ENCODE measurements around the gene AIG1. TPM values are rescaled to one million over a fixed set of nuclear protein-coding genes. Genes with fewer than 3 reads are reported as not detected.
"Not testable (repeated sequence)": the region's sequence is repeated elsewhere in the genome, so short reads cannot be mapped to it uniquely, and the experiment has no call there.

AIG1 gene
- total RNA-seq, 1 donor from 2014 or later: 15.7 TPM

GRCh38 chr6:143325379-143326140 lies 264.9 kb downstream of the AIG1 start:
- DNase-seq (ENCODE audit: low read depth in 2 of 2): peak; percentile 15 to 78

GRCh38 chr6:143328876-143329275 lies 268.2 kb downstream of the AIG1 start:
- DNase-seq (ENCODE audit: low read depth in 2 of 2): peak in 1 of 2 donors; percentile 47

GRCh38 chr6:143329323-143329722 lies 268.6 kb downstream of the AIG1 start:
- DNase-seq (ENCODE audit: low read depth in 2 of 2): no peak

- DNase-seq (ENCODE audit: low read depth in 2 of 2): no peak
Measured at GRCh38 chr6:143331362-143331761, 270.7 kb downstream of the AIG1 start.

GRCh38 chr6:143332153-143332845 lies 271.6 kb downstream of the AIG1 start:
- DNase-seq (ENCODE audit: low read depth in 2 of 2): no peak

GRCh38 chr6:143333081-143333480 lies 272.4 kb downstream of the AIG1 start:
- no peak for DNase-seq (ENCODE audit: low read depth in 2 of 2)

- DNase-seq (ENCODE audit: low read depth in 2 of 2): no peak
Measured at GRCh38 chr6:143333749-143334520, 273.2 kb downstream of the AIG1 start.

- no peak for DNase-seq (ENCODE audit: low read depth in 2 of 2)
Measured at GRCh38 chr6:143335865-143336264, 275.2 kb downstream of the AIG1 start.

- DNase-seq (ENCODE audit: low read depth in 2 of 2): peak in 1 of 2 donors; percentile 52
Measured at GRCh38 chr6:143336446-143337152, 275.9 kb downstream of the AIG1 start.

GRCh38 chr6:143337201-143337949 lies 276.7 kb downstream of the AIG1 start:
- DNase-seq (ENCODE audit: low read depth in 2 of 2): peak; percentile 52 to 56

GRCh38 chr6:143339223-143339622 lies 278.5 kb downstream of the AIG1 start:
- no peak for DNase-seq (ENCODE audit: low read depth in 2 of 2)

- DNase-seq (ENCODE audit: low read depth in 2 of 2): not testable (repeated sequence)
Measured at GRCh38 chr6:143345477-143345876, 284.8 kb downstream of the AIG1 start.

GRCh38 chr6:143346004-143346403 lies 285.3 kb downstream of the AIG1 start:
- DNase-seq (ENCODE audit: low read depth in 2 of 2): no peak

- DNase-seq (ENCODE audit: low read depth in 2 of 2): no peak
Measured at GRCh38 chr6:143348531-143348930, 287.8 kb downstream of the AIG1 start.

- DNase-seq (ENCODE audit: low read depth in 2 of 2): no peak
Measured at GRCh38 chr6:143349530-143349929, 288.8 kb downstream of the AIG1 start.

GRCh38 chr6:143356101-143356880 lies 295.6 kb downstream of the AIG1 start:
- DNase-seq (ENCODE audit: low read depth in 2 of 2): no peak

- DNase-seq (ENCODE audit: low read depth in 2 of 2): no peak
Measured at GRCh38 chr6:143357152-143357551, 296.5 kb downstream of the AIG1 start.

GRCh38 chr6:143357561-143358255 lies 297.0 kb downstream of the AIG1 start:
- DNase-seq (ENCODE audit: low read depth in 2 of 2): no peak

GRCh38 chr6:143361536-143362191 lies 301.0 kb downstream of the AIG1 start:
- DNase-seq (ENCODE audit: low read depth in 2 of 2): no peak
